IPS-20b (cell line): ENCODE measurements around the gene TMEM123.
"Not testable (repeated sequence)": the region's sequence is repeated elsewhere in the genome, so short reads cannot be mapped to it uniquely, and the experiment has no call there.

Experiments used
- H3K27ac ChIP-seq: one replicate; pipeline ENCODE4 v1.5.1; 2013; ENCODE audit warnings: low read length
- H3K27me3 ChIP-seq: 2 replicates; pipeline ENCODE4 v1.6.1; 2013; ENCODE audit warnings: mild to moderate bottlenecking, low read length, inconsistent platforms; ENCODE audit not compliant: insufficient read depth
- H3K36me3 ChIP-seq: 2 replicates; pipeline ENCODE4 v1.6.1; 2013; ENCODE audit warnings: low read depth, mild to moderate bottlenecking, inconsistent platforms, low read length, moderate library complexity; ENCODE audit not compliant: insufficient read depth
- H3K4me1 ChIP-seq: 2 replicates; pipeline ENCODE4 v1.6.1; 2013; ENCODE audit warnings: mild to moderate bottlenecking, control low read depth, inconsistent platforms, low read length, moderate library complexity; ENCODE audit not compliant: insufficient read depth
- H3K4me3 ChIP-seq: 2 replicates; pipeline ENCODE4 v1.5.1; 2013; ENCODE audit warnings: mild to moderate bottlenecking, low read length, inconsistent platforms
- H3K9ac ChIP-seq: 2 replicates; pipeline ENCODE4 v1.6.1; 2013; ENCODE audit warnings: low read depth, mild to moderate bottlenecking, inconsistent platforms, low read length, moderate library complexity
- H3K9me3 ChIP-seq: 2 replicates; pipeline ENCODE4 v1.6.1; 2013; ENCODE audit warnings: mild to moderate bottlenecking, low read depth, low read length, inconsistent platforms; ENCODE audit not compliant: insufficient read depth

TMEM123 gene

GRCh38 chr11:102446606-102447005, 6.0 kb downstream of the TMEM123 start:
- Histone ChIP-seq H3K27ac (no peak overlapping the region), H3K9me3 (no peaks in the 10 kb centered on the region)

GRCh38 chr11:102444693-102445092, 7.9 kb downstream of the TMEM123 start:
- peaks cover 26% of the 10 kb centered on the region for H3K36me3 ChIP-seq
- not testable (repeated sequence) for H3K4me1 ChIP-seq, H3K27me3 ChIP-seq, H3K27ac ChIP-seq, H3K4me3 ChIP-seq, H3K9me3 ChIP-seq, H3K9ac ChIP-seq

More at GRCh38 chr11:102446606-102447005, 6.0 kb downstream of the TMEM123 start:
- Histone ChIP-seq H3K27me3 (peaks cover 17% of the 10 kb centered on the region), H3K4me1 (peaks cover 14% of the 10 kb centered on the region), H3K9ac (no peak overlapping the region), H3K36me3 (peaks cover 26% of the 10 kb centered on the region), H3K4me3 (no peak overlapping the region)

GRCh38 chr11:102444142-102444541, 8.4 kb downstream of the TMEM123 start:
- H3K27me3 ChIP-seq, H3K27ac ChIP-seq, H3K4me3 ChIP-seq, H3K4me1 ChIP-seq, H3K9ac ChIP-seq, H3K9me3 ChIP-seq: not testable (repeated sequence)
- peaks cover 26% of the 10 kb centered on the region for H3K36me3 ChIP-seq

GRCh38 chr11:102439063-102439363, 13.6 kb downstream of the TMEM123 start:
- H3K36me3 ChIP-seq: peaks cover 18% of the 10 kb centered on the region
- not testable (repeated sequence) for H3K27ac ChIP-seq, H3K27me3 ChIP-seq, H3K9me3 ChIP-seq, H3K4me1 ChIP-seq, H3K4me3 ChIP-seq, H3K9ac ChIP-seq

- Histone ChIP-seq H3K27me3 (no peaks in the 10 kb centered on the region), H3K9me3 (peaks cover 11% of the 10 kb centered on the region), H3K27ac (no peak overlapping the region), H3K4me3 (no peak overlapping the region), H3K9ac (no peak overlapping the region), H3K36me3 (peaks cover 23% of the 10 kb centered on the region), H3K4me1 (no peaks in the 10 kb centered on the region)
Observed at GRCh38 chr11:102438311-102439062, 14.1 kb downstream of the TMEM123 start.

- H3K27me3 ChIP-seq: no peaks in the 10 kb centered on the region
- no peak overlapping the region for H3K27ac ChIP-seq
- peaks cover 18% of the 10 kb centered on the region for H3K9me3 ChIP-seq
- H3K4me1 ChIP-seq: no peaks in the 10 kb centered on the region
- no peak overlapping the region for H3K9ac ChIP-seq
- no peak overlapping the region for H3K4me3 ChIP-seq
- peaks cover 24% of the 10 kb centered on the region for H3K36me3 ChIP-seq
Observed at GRCh38 chr11:102437727-102438126, 14.8 kb downstream of the TMEM123 start.

- Histone ChIP-seq H3K4me1 (no peaks in the 10 kb centered on the region), H3K4me3 (no peak overlapping the region), H3K9me3 (peaks cover 26% of the 10 kb centered on the region), H3K27ac (no peak overlapping the region), H3K27me3 (no peaks in the 10 kb centered on the region), H3K36me3 (peaks cover 24% of the 10 kb centered on the region), H3K9ac (no peak overlapping the region)
Observed at GRCh38 chr11:102436976-102437375, 15.6 kb downstream of the TMEM123 start.

GRCh38 chr11:102436561-102436960, 16.0 kb downstream of the TMEM123 start:
- peaks cover 27% of the 10 kb centered on the region for H3K9me3 ChIP-seq
- no peak overlapping the region for H3K9ac ChIP-seq
- peaks cover 24% of the 10 kb centered on the region for H3K36me3 ChIP-seq
- H3K27me3 ChIP-seq: no peaks in the 10 kb centered on the region
- H3K4me3 ChIP-seq: no peak overlapping the region
- H3K27ac ChIP-seq: no peak overlapping the region
- H3K4me1 ChIP-seq: no peaks in the 10 kb centered on the region

- H3K9ac ChIP-seq: no peak overlapping the region
- H3K27ac ChIP-seq: no peak overlapping the region
- no peak overlapping the region for H3K4me3 ChIP-seq
- peaks cover 27% of the 10 kb centered on the region for H3K9me3 ChIP-seq
- no peaks in the 10 kb centered on the region for H3K4me1 ChIP-seq
- H3K36me3 ChIP-seq: peaks cover 24% of the 10 kb centered on the region
- no peaks in the 10 kb centered on the region for H3K27me3 ChIP-seq
Observed at GRCh38 chr11:102435688-102436087, 16.9 kb downstream of the TMEM123 start.

GRCh38 chr11:102433571-102433970, 19.0 kb downstream of the TMEM123 start:
- H3K9ac ChIP-seq: not testable (repeated sequence)

GRCh38 chr11:102432560-102432959, 20.0 kb downstream of the TMEM123 start:
- not testable (repeated sequence) for H3K9ac ChIP-seq, H3K4me3 ChIP-seq, H3K4me1 ChIP-seq, H3K27ac ChIP-seq, H3K27me3 ChIP-seq
- Histone ChIP-seq H3K9me3 (peaks cover 27% of the 10 kb centered on the region), H3K36me3 (peaks cover 18% of the 10 kb centered on the region; the same call in 1 of the 2 replicates)

More at GRCh38 chr11:102433571-102433970, 19.0 kb downstream of the TMEM123 start:
- not testable (repeated sequence) for H3K4me3 ChIP-seq, H3K27me3 ChIP-seq, H3K4me1 ChIP-seq, H3K27ac ChIP-seq
- H3K36me3 ChIP-seq: peaks cover 23% of the 10 kb centered on the region
- H3K9me3 ChIP-seq: peaks cover 27% of the 10 kb centered on the region

GRCh38 chr11:102431404-102431803, 21.2 kb downstream of the TMEM123 start:
- Histone ChIP-seq H3K4me1 (peaks cover 3% of the 10 kb centered on the region; the same call in 1 of the 2 replicates), H3K27ac (no peak overlapping the region)

More at GRCh38 chr11:102431404-102431803, 21.2 kb downstream of the TMEM123 start:
- Histone ChIP-seq H3K36me3 (peaks cover 18% of the 10 kb centered on the region; the same call in 1 of the 2 replicates), H3K27me3 (no peaks in the 10 kb centered on the region), H3K9ac (no peak overlapping the region), H3K9me3 (peaks cover 27% of the 10 kb centered on the region), H3K4me3 (no peak overlapping the region)
